ENCODE results near the gene NELFE.
"Not testable (repeated sequence)": the region's sequence is repeated elsewhere in the genome, so short reads cannot be mapped to it uniquely, and the experiment has no call there.

The NELFE gene

DNA sequence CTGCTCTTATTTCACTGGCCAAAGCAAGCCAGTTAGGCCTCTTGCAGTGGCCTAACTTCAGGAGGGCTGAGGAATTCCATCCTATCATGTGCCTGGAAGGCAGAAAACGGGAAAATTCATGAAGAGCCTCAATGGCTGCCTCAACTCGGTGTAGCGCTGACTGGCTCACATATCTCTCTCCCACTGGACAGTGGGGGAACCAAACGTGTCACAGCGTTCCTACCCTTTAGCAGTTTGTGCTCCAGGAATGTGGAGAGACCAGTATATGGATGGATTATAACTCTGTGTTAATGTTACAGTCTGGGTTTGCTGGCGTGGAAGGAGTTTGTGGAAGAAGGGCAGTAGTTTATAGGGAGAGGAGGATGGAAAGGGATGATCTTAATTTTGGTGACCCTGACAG is 43.0 kb downstream of the NELFE start:
- no peak for DNase-seq (ENCODE audit: low spot score)

DNA sequence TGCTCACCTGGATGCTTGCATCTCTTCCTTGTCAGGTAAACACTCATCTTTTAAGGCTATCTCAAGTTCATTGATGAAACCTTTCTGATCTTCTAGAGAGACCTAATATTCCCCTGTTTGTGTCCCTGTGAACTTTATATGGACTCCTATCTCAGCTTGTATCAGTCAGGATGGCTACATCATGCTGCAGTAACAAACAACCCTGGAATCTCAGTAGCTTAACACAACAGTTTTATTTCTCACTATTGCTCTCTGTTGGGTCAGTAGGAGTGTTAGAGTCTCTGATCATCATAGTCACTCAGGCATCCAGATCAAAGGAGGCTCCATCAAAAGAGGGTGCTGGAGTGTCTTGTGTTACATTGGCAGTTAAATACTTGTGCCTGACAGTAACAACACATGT is 43.4 kb downstream of the NELFE start:
- no peak for DNase-seq (ENCODE audit: low spot score)

DNA sequence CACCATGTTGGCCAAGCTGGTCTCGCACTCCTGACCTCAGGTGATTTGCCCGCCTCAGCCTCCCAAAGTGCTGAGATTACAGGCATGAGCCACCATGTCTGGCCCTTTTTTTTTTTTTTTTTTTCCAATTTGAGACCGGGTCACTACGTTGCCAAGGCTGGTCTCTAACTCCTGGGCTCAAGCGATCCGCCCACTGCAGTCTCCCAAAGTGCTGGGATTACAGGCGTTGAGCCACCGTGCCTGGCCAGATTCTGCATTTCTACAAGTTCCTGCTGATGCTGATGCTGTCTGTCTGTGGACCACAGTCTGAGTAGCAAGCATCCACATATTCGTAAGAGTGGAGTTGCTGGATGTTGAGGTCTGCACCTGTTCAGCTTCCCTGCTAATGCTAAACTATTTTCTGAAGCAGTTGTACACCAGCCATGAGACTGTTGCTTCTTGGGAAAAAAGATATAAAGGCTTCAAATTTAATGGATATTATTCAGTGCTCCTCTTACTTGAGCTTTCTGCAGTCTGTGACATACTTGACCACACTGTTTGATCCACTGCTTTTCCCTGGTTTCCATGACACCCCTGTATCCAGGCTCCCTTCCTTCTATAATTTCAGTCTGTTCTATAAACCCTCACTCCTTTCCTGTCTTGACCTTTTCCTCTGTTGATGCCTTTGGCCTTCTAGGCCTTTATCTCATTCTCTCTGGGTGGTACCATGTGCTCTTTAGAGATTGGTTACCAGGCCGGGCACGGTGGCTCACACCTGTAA is 46.8 kb downstream of the NELFE start:
- DNase-seq (ENCODE audit: low spot score), result no peak

- DNase-seq (ENCODE audit: low spot score), result not testable (repeated sequence)
These were observed 49.5 kb downstream of the NELFE start for GRCh38 chr6:31909298-31909697.

DNA sequence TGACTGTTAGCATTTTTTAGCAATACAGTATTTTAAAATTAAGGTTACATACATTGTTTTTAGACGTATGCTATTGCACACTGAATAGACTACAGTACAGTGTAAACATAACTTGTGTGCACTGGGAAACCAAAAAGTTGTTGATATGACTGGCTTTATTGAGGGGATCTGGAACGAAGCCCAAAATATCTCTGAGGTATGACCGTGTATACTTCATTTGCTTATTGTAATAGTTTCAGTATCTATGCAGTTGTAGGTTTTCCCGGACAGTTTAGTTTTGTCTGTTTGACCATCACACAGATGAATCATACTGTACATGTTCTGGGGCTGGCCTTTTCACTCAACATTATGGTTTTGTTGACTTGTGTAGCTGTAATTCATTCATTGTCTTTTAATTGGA is 50.0 kb downstream of the NELFE start:
- peak; percentile 58 for DNase-seq (ENCODE audit: low spot score)

GRCh38 chr6:31908255-31908654 is 50.5 kb downstream of the NELFE start:
- DNase-seq (ENCODE audit: low spot score), result not testable (repeated sequence)

DNA sequence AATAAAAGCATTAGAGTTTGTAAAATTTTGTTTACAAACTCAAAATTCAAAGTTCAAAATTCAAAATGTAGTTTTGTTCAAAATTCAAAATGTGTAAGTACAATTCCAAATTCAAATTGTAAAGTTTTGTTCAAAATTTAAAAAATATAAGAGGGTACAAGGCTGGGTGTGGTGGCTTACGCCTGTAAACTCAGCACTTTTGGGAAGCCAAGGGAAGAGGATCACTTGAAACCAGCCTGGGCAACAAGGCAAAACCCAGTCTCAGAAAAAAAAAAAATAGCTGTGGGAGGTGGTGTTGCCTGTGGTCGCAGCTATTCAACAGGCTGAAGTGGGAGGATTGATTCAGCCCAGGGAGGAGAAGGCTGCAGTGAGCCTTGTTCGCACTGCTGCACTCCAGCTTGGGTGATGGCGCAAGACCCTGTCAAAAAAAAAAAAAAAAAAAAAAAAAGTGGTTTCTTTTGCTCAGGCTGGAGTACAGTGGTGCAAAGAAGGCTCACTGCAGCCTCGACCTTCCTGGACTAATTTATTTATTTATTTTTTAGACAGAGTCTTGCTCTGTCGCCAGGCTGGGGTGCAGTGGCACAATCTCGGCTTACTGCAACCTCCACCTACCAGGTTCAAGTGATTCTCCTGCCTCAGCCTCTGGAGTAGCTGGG is 51.5 kb downstream of the NELFE start:
- no peak for DNase-seq (ENCODE audit: low spot score)

DNA sequence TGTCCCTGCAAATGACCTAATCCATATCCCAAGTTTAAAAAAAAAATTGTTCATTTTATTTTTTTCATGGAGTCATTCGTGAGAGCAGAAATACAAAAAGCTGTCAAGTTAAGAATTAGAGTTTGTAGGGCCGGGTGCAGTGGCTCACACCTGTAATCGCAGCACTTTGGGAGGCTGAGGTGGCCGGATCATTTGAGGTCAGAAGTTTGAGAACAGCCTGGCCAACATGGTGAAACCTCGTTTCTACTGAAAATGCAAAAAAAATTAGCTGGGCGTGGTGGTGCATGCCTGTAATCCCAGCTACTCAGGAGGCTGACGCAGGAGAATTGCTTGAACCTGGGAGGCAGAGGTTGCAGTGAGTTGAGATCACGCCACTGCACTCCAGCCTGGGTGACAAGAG is 52.0 kb downstream of the NELFE start:
- not testable (repeated sequence) for DNase-seq (ENCODE audit: low spot score)

DNA sequence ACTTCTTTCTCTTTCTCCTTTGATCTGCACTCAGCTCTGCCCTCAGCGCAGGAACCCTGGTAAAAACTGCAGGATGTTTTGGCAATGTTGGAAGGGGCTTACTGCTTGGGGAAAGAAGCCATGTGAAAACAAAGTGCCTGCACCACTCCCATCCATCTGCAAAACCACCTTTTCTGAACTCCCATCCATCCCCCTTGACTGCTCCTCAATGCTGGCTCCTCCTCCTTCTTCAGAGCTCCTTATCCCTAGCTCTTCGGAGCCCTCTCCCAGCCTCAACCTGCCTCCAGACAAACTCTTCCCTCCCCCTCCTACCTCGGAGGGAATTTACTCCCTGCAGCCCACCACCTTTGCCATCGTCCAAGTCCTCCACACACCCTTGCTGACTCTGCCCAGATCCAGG is 52.6 kb downstream of the NELFE start:
- no peak for DNase-seq (ENCODE audit: low spot score)

GRCh38 chr6:31905041-31905440 is 53.7 kb downstream of the NELFE start:
- no peak for DNase-seq (ENCODE audit: low spot score)

DNA sequence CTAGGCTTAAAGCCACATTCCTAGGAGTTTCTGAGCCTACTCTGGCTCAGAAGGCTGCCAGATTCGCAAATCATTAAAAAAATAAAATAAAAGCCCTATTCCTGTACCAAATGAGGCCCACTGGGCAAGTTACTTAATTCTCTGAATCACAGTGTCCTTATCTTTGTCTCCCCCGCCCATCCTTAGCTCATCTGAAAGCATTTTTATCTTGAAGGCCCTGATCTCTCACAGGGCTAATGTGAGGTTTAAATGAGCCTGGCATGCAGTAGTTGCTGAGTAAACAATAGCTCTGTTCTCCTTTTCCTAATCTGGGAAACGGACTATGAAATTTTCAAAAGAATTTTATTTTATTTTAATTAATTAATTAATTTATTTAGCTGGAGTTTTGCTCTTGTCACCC is 54.8 kb downstream of the NELFE start:
- no peak for DNase-seq (ENCODE audit: low spot score)

Measured in activated CD4-positive, alpha-beta T cell treated with anti-CD3 and anti-CD28 coated beads, Interleukin-2, Interleukin-4, amounts not matched to agents 100 ng/mL and 50 ng/mL, durations not matched to agents 16 hours and 8 hours (primary cell).